A673 (cell line): ENCODE measurements around the gene RBM45. TPM values are rescaled to one million over a fixed set of nuclear protein-coding genes. Genes with fewer than 3 reads are reported as not detected.

Source experiments
- BruUV-seq: library from RNA; stranded (reverse); fragments of 400-500 nt; replicated peaks from 2 replicates; lab custom pipeline; 2021; lab: Mats Ljungman, UMichigan
- CTCF ChIA-PET: fragments of 300-600 bp; sonication (Branson Sonifier 250); formaldehyde crosslinking; loops from one replicate; lab custom pipeline; 2022; ENCODE audit warnings: antibody characterized with exemption; lab: Charles Lee
- POLR2A ChIA-PET: fragments of 300-600 bp; sonication (Branson Sonifier 250); formaldehyde crosslinking; loops from one replicate; lab custom pipeline; 2022; ENCODE audit warnings: antibody characterized with exemption; ENCODE audit not compliant: low non-redundant PET; lab: Charles Lee
- DNase-seq: peaks from one replicate; pipeline ENCODE4 v3.0.0-alpha.2; 2015; ENCODE audit warnings: low spot score
- H3K27ac ChIP-seq: fragments of 200-600 bp; sonication (generic); 2 replicates; pipeline ENCODE4 v1.5.1; 2016; ENCODE audit warnings: mixed run types, low read depth, mild to moderate bottlenecking, mixed read lengths, antibody characterized with exemption, low read length; ENCODE audit not compliant: poor library complexity, severe bottlenecking
- H3K27me3 ChIP-seq: fragments of 200-600 bp; sonication (generic); replicated peaks from 2 replicates; pipeline ENCODE4 v1.6.1; 2017; ENCODE audit warnings: mixed run types, low read depth, mild to moderate bottlenecking, mixed read lengths, antibody characterized with exemption, low read length; ENCODE audit not compliant: insufficient read depth, poor library complexity
- H3K36me3 ChIP-seq: fragments of 200-600 bp; sonication (generic); 2 replicates; pipeline ENCODE4 v1.6.1; 2016; ENCODE audit warnings: mixed run types, mild to moderate bottlenecking, mixed read lengths, antibody characterized with exemption, low read length; ENCODE audit not compliant: insufficient read depth, poor library complexity, severe bottlenecking
- H3K4me1 ChIP-seq: fragments of 200-600 bp; sonication (generic); 2 replicates; pipeline ENCODE4 v1.6.1; 2017; ENCODE audit warnings: mixed run types, mild to moderate bottlenecking, mixed read lengths, antibody characterized with exemption, low read length; ENCODE audit not compliant: insufficient read depth, poor library complexity, severe bottlenecking
- H3K4me3 ChIP-seq: fragments of 200-600 bp; sonication (generic); 2 replicates; pipeline ENCODE4 v1.5.1; 2016; ENCODE audit warnings: low read depth, mixed run types, mild to moderate bottlenecking, mixed read lengths, low read length; ENCODE audit not compliant: poor library complexity, severe bottlenecking
- H3K9me3 ChIP-seq: fragments of 200-600 bp; sonication (generic); 2 replicates; pipeline ENCODE4 v1.6.1; 2016; ENCODE audit warnings: mixed run types, low read depth, mild to moderate bottlenecking, mixed read lengths, antibody characterized with exemption, low read length; ENCODE audit not compliant: poor library complexity, severe bottlenecking
- CTCF ChIP-seq: fragments of 300-800, 200-600 bp; sonication (generic); conservative IDR thresholded peaks from 2 replicates; pipeline ENCODE4 v1.5.1; 2017; ENCODE audit warnings: low read depth, mild to moderate bottlenecking, antibody characterized with exemption, low read length, moderate library complexity, mixed read lengths
- EZH2 ChIP-seq: fragments of 200-600 bp; sonication (generic); IDR thresholded peaks from 2 replicates; pipeline ENCODE4 v1.6.1; 2017; ENCODE audit warnings: borderline replicate concordance, low read depth, mild to moderate bottlenecking, mixed read lengths, antibody characterized with exemption, low read length; ENCODE audit not compliant: poor library complexity, severe bottlenecking
- intact Hi-C: fragments of 100-400 bp; cut with micrococcal nuclease; formaldehyde crosslinking; loops from one replicate; pipeline ENCODE4 v1.10.0; 2022; ENCODE audit not compliant: unreplicated experiment
- total RNA-seq: library from RNA; stranded (reverse); gene quantifications from 2 replicates; pipeline ENCODE4 v1.2.3, GENCODE V29; 2021

RBM45 gene
- total RNA-seq, 1 experiment from 2014 or later, result 18.7 TPM

- POLR2A ChIA-PET, result interaction anchor here (0.6 kb wide), 1 partner anchor 504 kb away, joined by 3 read pairs; no protein-coding TSS in a partner anchor
- H3K27me3 ChIP-seq, result no peaks in the 10 kb centered on the region
- H3K4me3 ChIP-seq, result no peak overlapping the region
- intact Hi-C loops, result no loop called here
- TF ChIP-seq CTCF (no peak), EZH2 (no peak)
- H3K27ac ChIP-seq, result no peak overlapping the region
- no peaks in the 10 kb centered on the region for H3K9me3 ChIP-seq
- peaks cover 11% of the 10 kb centered on the region for H3K36me3 ChIP-seq
- DNase-seq, result no peak
- CTCF ChIA-PET, result no interaction called here
- H3K4me1 ChIP-seq, result peaks cover 5% of the 10 kb centered on the region
- BruUV-seq, result no TSS peak
Observed at GRCh38 chr2:178117725-178118124, 5.5 kb downstream of the RBM45 start.

- no peak for TF ChIP-seq EZH2
- H3K9me3 ChIP-seq, result no peaks in the 10 kb centered on the region
- H3K27ac ChIP-seq, result no peak overlapping the region
- H3K36me3 ChIP-seq, result peaks cover 13% of the 10 kb centered on the region
- POLR2A ChIA-PET, result no interaction called here
- intact Hi-C loops, result no loop called here
- no peak for DNase-seq
- BruUV-seq, result no TSS peak
- CTCF ChIA-PET, result no interaction called here
- no peaks in the 10 kb centered on the region for H3K4me1 ChIP-seq
- H3K4me3 ChIP-seq, result no peak overlapping the region
- no peaks in the 10 kb centered on the region for H3K27me3 ChIP-seq
Observed at GRCh38 chr2:178119179-178119922, 7.1 kb downstream of the RBM45 start.

GRCh38 chr2:178123163-178123562 lies 10.9 kb downstream of the RBM45 start:
- no peak overlapping the region for H3K27ac ChIP-seq
- no TSS peak for BruUV-seq
- H3K9me3 ChIP-seq, result no peaks in the 10 kb centered on the region
- H3K4me3 ChIP-seq, result no peak overlapping the region
- CTCF ChIA-PET, result no interaction called here
- H3K4me1 ChIP-seq, result no peaks in the 10 kb centered on the region
- intact Hi-C loops, result no loop called here
- H3K27me3 ChIP-seq, result no peaks in the 10 kb centered on the region
- TF ChIP-seq EZH2, result no peak
- no peak for TF ChIP-seq CTCF
- DNase-seq, result no peak
- peaks cover 17% of the 10 kb centered on the region for H3K36me3 ChIP-seq
- POLR2A ChIA-PET, result no interaction called here
